HEK293 (cell line): ENCODE results near the gene GLOD4.

Experiments
- AEBP2 ChIP-seq: fragments of 450-650 bp; formaldehyde crosslinking; IDR thresholded peaks from 2 replicates; pipeline ENCODE4 v1.5.1; 2016; ENCODE audit warnings: missing biosample characterization, missing genetic modification characterization, borderline replicate concordance
- BCL6B ChIP-seq: fragments of 450-650 bp; formaldehyde crosslinking; IDR thresholded peaks from 2 replicates; pipeline ENCODE4 v1.5.1; 2017; ENCODE audit warnings: missing biosample characterization, missing genetic modification characterization
- FEZF1 ChIP-seq: fragments of 450-650 bp; formaldehyde crosslinking; IDR thresholded peaks from 2 replicates; pipeline ENCODE4 v1.5.1; 2016; ENCODE audit warnings: missing biosample characterization, missing genetic modification characterization
- GLIS1 ChIP-seq: fragments of 450-650 bp; formaldehyde crosslinking; IDR thresholded peaks from 2 replicates; pipeline ENCODE4 v1.5.1; 2016; ENCODE audit warnings: missing biosample characterization, missing genetic modification characterization
- OVOL3 ChIP-seq: fragments of 450-650 bp; formaldehyde crosslinking; IDR thresholded peaks from 2 replicates; pipeline ENCODE4 v1.5.1; 2016; ENCODE audit warnings: missing biosample characterization, missing genetic modification characterization
- SCRT1 ChIP-seq: fragments of 450-650 bp; formaldehyde crosslinking; IDR thresholded peaks from 2 replicates; pipeline ENCODE4 v1.5.1; 2016; ENCODE audit warnings: missing biosample characterization, missing genetic modification characterization, borderline replicate concordance
- ZBTB6 ChIP-seq: fragments of 450-650 bp; formaldehyde crosslinking; IDR thresholded peaks from 2 replicates; pipeline ENCODE4 v1.5.1; 2017; ENCODE audit warnings: missing biosample characterization, missing genetic modification characterization
- ZFHX2 ChIP-seq: fragments of 450-650 bp; formaldehyde crosslinking; conservative IDR thresholded peaks from 2 replicates; pipeline ENCODE4 v1.5.1; 2016; ENCODE audit warnings: missing biosample characterization, missing genetic modification characterization
- ZFP69B ChIP-seq: fragments of 450-650 bp; formaldehyde crosslinking; IDR thresholded peaks from 2 replicates; pipeline ENCODE4 v1.5.1; 2016; ENCODE audit warnings: missing biosample characterization, missing genetic modification characterization
- ZNF157 ChIP-seq: fragments of 450-650 bp; formaldehyde crosslinking; IDR thresholded peaks from 2 replicates; pipeline ENCODE4 v1.5.1; 2016; ENCODE audit warnings: missing biosample characterization, missing genetic modification characterization
- ZNF175 ChIP-seq: fragments of 450-650 bp; formaldehyde crosslinking; IDR thresholded peaks from 2 replicates; pipeline ENCODE4 v1.5.1; 2016; ENCODE audit warnings: missing biosample characterization, missing genetic modification characterization
- ZNF184 ChIP-seq: fragments of 450-650 bp; IDR thresholded peaks from 2 replicates; pipeline ENCODE4 v1.5.1; 2018; ENCODE audit warnings: missing biosample characterization, mild to moderate bottlenecking, missing genetic modification characterization
- ZNF19 ChIP-seq: fragments of 450-650 bp; formaldehyde crosslinking; IDR thresholded peaks from 2 replicates; pipeline ENCODE4; 2016; ENCODE audit warnings: missing biosample characterization, missing genetic modification characterization, low read depth
- ZNF23 ChIP-seq: fragments of 450-650 bp; formaldehyde crosslinking; IDR thresholded peaks from 2 replicates; pipeline ENCODE4 v1.5.1; 2016; ENCODE audit warnings: missing biosample characterization, missing genetic modification characterization, borderline replicate concordance
- ZNF24 ChIP-seq: fragments of 450-650 bp; formaldehyde crosslinking; IDR thresholded peaks from 2 replicates; pipeline ENCODE4 v1.5.1; 2016; ENCODE audit warnings: missing biosample characterization, missing genetic modification characterization
- ZNF248 ChIP-seq: fragments of 450-650 bp; formaldehyde crosslinking; IDR thresholded peaks from 2 replicates; pipeline ENCODE4 v1.5.1; 2017; ENCODE audit warnings: missing biosample characterization, missing genetic modification characterization
- ZNF292 ChIP-seq: fragments of 450-650 bp; formaldehyde crosslinking; IDR thresholded peaks from 2 replicates; pipeline ENCODE4 v1.5.1; 2016; ENCODE audit warnings: low read depth, missing biosample characterization, missing genetic modification characterization, borderline replicate concordance
- ZNF423 ChIP-seq: fragments of 450-650 bp; formaldehyde crosslinking; IDR thresholded peaks from 2 replicates; pipeline ENCODE4 v1.5.1; 2016; ENCODE audit warnings: missing biosample characterization, missing genetic modification characterization
- ZNF48 ChIP-seq: fragments of 450-650 bp; formaldehyde crosslinking; IDR thresholded peaks from 2 replicates; pipeline ENCODE4 v1.5.1; 2016; ENCODE audit warnings: missing biosample characterization, missing genetic modification characterization
- ZNF530 ChIP-seq: fragments of 450-650 bp; formaldehyde crosslinking; IDR thresholded peaks from 2 replicates; pipeline ENCODE4 v1.5.1; 2016; ENCODE audit warnings: low read depth, missing biosample characterization, missing genetic modification characterization
- ZNF585B ChIP-seq: fragments of 450-650 bp; formaldehyde crosslinking; IDR thresholded peaks from 2 replicates; pipeline ENCODE4 v1.5.1; 2016; ENCODE audit warnings: missing biosample characterization, missing genetic modification characterization
- ZNF596 ChIP-seq: fragments of 450-650 bp; IDR thresholded peaks from 2 replicates; pipeline ENCODE4 v1.5.0; 2018; ENCODE audit warnings: missing biosample characterization, mild to moderate bottlenecking, missing genetic modification characterization, moderate library complexity
- ZNF600 ChIP-seq: fragments of 450-650 bp; formaldehyde crosslinking; IDR thresholded peaks from 2 replicates; pipeline ENCODE4 v1.5.1; 2016; ENCODE audit warnings: missing biosample characterization, missing genetic modification characterization
- ZNF645 ChIP-seq: fragments of 450-650 bp; formaldehyde crosslinking; IDR thresholded peaks from 2 replicates; pipeline ENCODE4; 2016; ENCODE audit warnings: missing biosample characterization, missing genetic modification characterization
- ZNF660 ChIP-seq: fragments of 450-650 bp; IDR thresholded peaks from 2 replicates; pipeline ENCODE4 v1.5.1; 2018; ENCODE audit warnings: missing biosample characterization, mild to moderate bottlenecking, missing genetic modification characterization
- ZNF701 ChIP-seq: fragments of 450-650 bp; formaldehyde crosslinking; IDR thresholded peaks from 2 replicates; pipeline ENCODE4 v1.5.1; 2016; ENCODE audit warnings: missing biosample characterization, missing genetic modification characterization
- ZNF747 ChIP-seq: fragments of 450-650 bp; formaldehyde crosslinking; IDR thresholded peaks from 2 replicates; pipeline ENCODE4 v1.5.1; 2016; ENCODE audit warnings: missing biosample characterization, missing genetic modification characterization
- ZNF830 ChIP-seq: fragments of 450-650 bp; IDR thresholded peaks from 2 replicates; pipeline ENCODE4 v1.5.0; 2018; ENCODE audit warnings: missing biosample characterization, missing genetic modification characterization, low read depth, mild to moderate bottlenecking, moderate library complexity
- ZSCAN16 ChIP-seq: fragments of 450-650 bp; formaldehyde crosslinking; IDR thresholded peaks from 2 replicates; pipeline ENCODE4 v1.5.1; 2016; ENCODE audit warnings: missing biosample characterization, missing genetic modification characterization
- TF ChIP-seq, protein P1 (sequence below): fragments of 450-650 bp; IDR thresholded peaks from 2 replicates; pipeline ENCODE4 v1.5.1; 2018; ENCODE audit warnings: missing biosample characterization, missing genetic modification characterization
- TF ChIP-seq, protein P2 (sequence below): fragments of 450-650 bp; formaldehyde crosslinking; IDR thresholded peaks from 2 replicates; pipeline ENCODE4 v1.5.1; 2017; ENCODE audit warnings: missing biosample characterization, mild to moderate bottlenecking, missing genetic modification characterization, moderate library complexity

GLOD4 gene

GRCh38 chr17:781805-782731, at the start of gene GLOD4, which contains the start of gene MRM3 (continued):
- TF ChIP-seq, protein P1, sequence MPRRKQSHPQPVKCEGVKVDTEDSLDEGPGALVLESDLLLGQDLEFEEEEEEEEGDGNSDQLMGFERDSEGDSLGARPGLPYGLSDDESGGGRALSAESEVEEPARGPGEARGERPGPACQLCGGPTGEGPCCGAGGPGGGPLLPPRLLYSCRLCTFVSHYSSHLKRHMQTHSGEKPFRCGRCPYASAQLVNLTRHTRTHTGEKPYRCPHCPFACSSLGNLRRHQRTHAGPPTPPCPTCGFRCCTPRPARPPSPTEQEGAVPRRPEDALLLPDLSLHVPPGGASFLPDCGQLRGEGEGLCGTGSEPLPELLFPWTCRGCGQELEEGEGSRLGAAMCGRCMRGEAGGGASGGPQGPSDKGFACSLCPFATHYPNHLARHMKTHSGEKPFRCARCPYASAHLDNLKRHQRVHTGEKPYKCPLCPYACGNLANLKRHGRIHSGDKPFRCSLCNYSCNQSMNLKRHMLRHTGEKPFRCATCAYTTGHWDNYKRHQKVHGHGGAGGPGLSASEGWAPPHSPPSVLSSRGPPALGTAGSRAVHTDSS (tag by site-specific recombination), result no peak
- no peak; the same call in 1 of the 2 replicates for TF ChIP-seq FEZF1 (tag by site-specific recombination)
- peak; percentile 71; the same call in 1 of the 2 replicates for TF ChIP-seq ZNF24
- TF ChIP-seq ZNF423, result no peak
- 0 out of 2 replicates have a peak, but pooled peaks have one; percentile 46 for TF ChIP-seq AEBP2 (tag by site-specific recombination)
- no peak for TF ChIP-seq ZNF701 (tag by site-specific recombination)
- TF ChIP-seq GLIS1 (tag by site-specific recombination), result peak; percentile 42; the same call in 1 of the 2 replicates
- 0 out of 2 replicates have a peak, but pooled peaks have one; percentile 21 for TF ChIP-seq OVOL3 (tag by site-specific recombination)
- no peak for TF ChIP-seq ZNF585B (tag by site-specific recombination)
- no peak for TF ChIP-seq ZNF19
- TF ChIP-seq ZNF292, result no peak
- no peak for TF ChIP-seq ZNF157 (tag by site-specific recombination)
- TF ChIP-seq ZNF175 (tag by site-specific recombination), result no peak
- TF ChIP-seq ZNF184 (tag by site-specific recombination), result no peak
- TF ChIP-seq SCRT1 (tag by site-specific recombination), result no peak
- no peak for TF ChIP-seq ZNF830 (tag by site-specific recombination)
- peak; percentile 33; the same call in 1 of the 2 replicates for TF ChIP-seq BCL6B (tag by site-specific recombination)
- TF ChIP-seq ZNF48 (tag by site-specific recombination), result no peak
- no peak for TF ChIP-seq ZNF530 (tag by site-specific recombination)
- no peak; the same call in 1 of the 2 replicates for TF ChIP-seq ZFHX2 (tag by site-specific recombination)
- TF ChIP-seq, protein P2, sequence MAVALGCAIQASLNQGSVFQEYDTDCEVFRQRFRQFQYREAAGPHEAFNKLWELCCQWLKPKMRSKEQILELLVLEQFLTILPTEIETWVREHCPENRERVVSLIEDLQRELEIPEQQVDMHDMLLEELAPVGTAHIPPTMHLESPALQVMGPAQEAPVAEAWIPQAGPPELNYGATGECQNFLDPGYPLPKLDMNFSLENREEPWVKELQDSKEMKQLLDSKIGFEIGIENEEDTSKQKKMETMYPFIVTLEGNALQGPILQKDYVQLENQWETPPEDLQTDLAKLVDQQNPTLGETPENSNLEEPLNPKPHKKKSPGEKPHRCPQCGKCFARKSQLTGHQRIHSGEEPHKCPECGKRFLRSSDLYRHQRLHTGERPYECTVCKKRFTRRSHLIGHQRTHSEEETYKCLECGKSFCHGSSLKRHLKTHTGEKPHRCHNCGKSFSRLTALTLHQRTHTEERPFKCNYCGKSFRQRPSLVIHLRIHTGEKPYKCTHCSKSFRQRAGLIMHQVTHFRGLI (tag by site-specific recombination), result 0 out of 2 replicates have a peak, but pooled peaks have one; percentile 43
- TF ChIP-seq ZNF248 (tag by site-specific recombination), result no peak
- no peak for TF ChIP-seq ZNF747
- peak; percentile 3; the same call in 1 of the 2 replicates for TF ChIP-seq ZBTB6 (tag by site-specific recombination)
- no peak for TF ChIP-seq ZNF23
- peak; percentile 94 for TF ChIP-seq ZNF600
- peak; percentile 67 for TF ChIP-seq ZNF660
- 0 out of 2 replicates have a peak, but pooled peaks have one; percentile 17 for TF ChIP-seq ZSCAN16 (tag by site-specific recombination)
- 0 out of 2 replicates have a peak, but pooled peaks have one; percentile 15 for TF ChIP-seq ZFP69B (tag by site-specific recombination)
- no peak for TF ChIP-seq ZNF645
- TF ChIP-seq ZNF596 (tag by site-specific recombination), result no peak
